ENCODE measurements around the gene ABHD14A.

DNA sequence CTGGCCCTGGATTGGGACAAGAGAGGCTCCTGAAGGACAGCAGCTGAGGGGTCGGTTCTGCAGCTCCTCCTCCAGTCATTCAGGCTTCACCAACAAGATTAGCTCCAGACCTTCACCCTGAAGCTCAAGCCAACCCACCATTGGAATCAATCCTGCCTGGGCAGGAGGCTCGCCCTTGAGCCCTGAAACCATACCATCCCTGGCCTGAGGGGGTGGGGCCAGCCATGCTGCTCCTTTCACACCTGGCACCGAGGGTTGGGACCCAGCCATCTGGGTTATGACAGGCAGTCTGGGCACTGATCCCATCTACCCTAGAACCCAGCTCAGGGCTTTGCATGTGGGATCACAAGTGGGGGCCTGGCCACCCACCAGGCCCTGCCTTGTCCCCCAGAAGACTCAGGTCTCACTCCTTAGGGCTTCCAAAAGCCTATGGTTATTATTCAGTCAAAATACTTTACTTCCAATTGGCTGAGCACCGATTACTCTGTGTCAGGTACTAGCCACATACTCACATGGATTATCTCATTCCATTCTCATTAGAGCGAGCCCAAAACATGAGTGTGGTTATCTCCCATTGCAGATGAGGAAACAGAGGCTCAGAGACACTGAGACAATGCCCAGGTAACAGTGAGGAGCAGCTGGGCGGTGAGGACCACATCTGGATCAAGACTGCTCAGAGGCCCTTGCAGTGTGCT lies 4.1 kb upstream of the ABHD14A start:
- TF ChIP-seq CTCF (IDR thresholded peaks at IDR 0.05) (no peak), POLR2A (IDR thresholded peaks at IDR 0.05) (no peak)
